Glutamatergic neuron (in vitro differentiated cells): ENCODE results near the gene ARHGAP4. TPM values are rescaled to one million over a fixed set of nuclear protein-coding genes. Genes with fewer than 3 reads are reported as not detected.
A peak's percentile ranks its signal among the peaks of the same experiment; 100 is the strongest.

Experiments used
- DNase-seq: peaks from one replicate; pipeline ENCODE4 v3.0.0; 2022
- H3K27ac Mint-ChIP-seq: one replicate; pipeline ENCODE4 v1.8.0; 2020; ENCODE audit warnings: mild to moderate bottlenecking, mixed read lengths, inconsistent platforms; ENCODE audit not compliant: unreplicated experiment
- H3K27me3 Mint-ChIP-seq: one replicate; pipeline ENCODE4 v1.8.0; 2020; ENCODE audit warnings: mild to moderate bottlenecking, moderate library complexity, mixed read lengths, inconsistent platforms; ENCODE audit not compliant: unreplicated experiment
- H3K36me3 Mint-ChIP-seq: one replicate; pipeline ENCODE4 v1.8.0; 2020; ENCODE audit warnings: mild to moderate bottlenecking, mixed read lengths, inconsistent platforms; ENCODE audit not compliant: unreplicated experiment
- H3K4me1 Mint-ChIP-seq: one replicate; pipeline ENCODE4 v1.8.0; 2020; ENCODE audit warnings: mild to moderate bottlenecking, low read depth, mixed read lengths, inconsistent platforms; ENCODE audit not compliant: unreplicated experiment
- H3K4me3 Mint-ChIP-seq: one replicate; pipeline ENCODE4 v1.8.0; 2020; ENCODE audit warnings: mild to moderate bottlenecking, mixed read lengths, inconsistent platforms; ENCODE audit not compliant: unreplicated experiment
- H3K9me3 Mint-ChIP-seq: one replicate; pipeline ENCODE4 v1.8.0; 2020; ENCODE audit warnings: mild to moderate bottlenecking, moderate library complexity, mixed read lengths, inconsistent platforms; ENCODE audit not compliant: unreplicated experiment
- CTCF ChIP-seq: fragments of 200-600 bp; sonication (generic); IDR thresholded peaks from one replicate; pipeline ENCODE4 v1.5.0; 2021; ENCODE audit not compliant: partially characterized antibody, unreplicated experiment
- total RNA-seq: library from RNA; stranded (reverse); fragmentation: NEBNext Ultra II Directional; extraction: Animal tissue kit (Norgen Biotek cat#: 25700); gene quantifications from one replicate; pipeline ENCODE4 v1.2.1, GENCODE V29; 2021; ENCODE audit not compliant: unreplicated experiment

The ARHGAP4 gene
- total RNA-seq, 1 donor from 2014 or later, result 33.5 TPM

GRCh38 chrX:153953892-153954557 lies 28.0 kb upstream of the ARHGAP4 start:
- no peak for TF ChIP-seq CTCF
- H3K36me3 Mint-ChIP-seq, result no peaks in the 10 kb centered on the region
- H3K27ac Mint-ChIP-seq, result no peak overlapping the region
- no peaks in the 10 kb centered on the region for H3K4me1 Mint-ChIP-seq
- no peak for DNase-seq
- peaks cover 3% of the 10 kb centered on the region for H3K9me3 Mint-ChIP-seq
- no peaks in the 10 kb centered on the region for H3K27me3 Mint-ChIP-seq
- no peak overlapping the region for H3K4me3 Mint-ChIP-seq

GRCh38 chrX:153953342-153953830 lies 27.3 kb upstream of the ARHGAP4 start:
- TF ChIP-seq CTCF, result peak; percentile 92
- Mint-ChIP-seq H3K4me1 (no peaks in the 10 kb centered on the region), H3K9me3 (peaks cover 3% of the 10 kb centered on the region), H3K36me3 (no peaks in the 10 kb centered on the region), H3K27me3 (no peaks in the 10 kb centered on the region), H3K27ac (no peak overlapping the region), H3K4me3 (no peak overlapping the region)
- DNase-seq, result peak; percentile 81

GRCh38 chrX:153952373-153953026 lies 26.4 kb upstream of the ARHGAP4 start:
- no peak for DNase-seq
- Mint-ChIP-seq H3K27me3 (peaks cover 2% of the 10 kb centered on the region), H3K4me3 (no peak overlapping the region), H3K9me3 (peaks cover 5% of the 10 kb centered on the region), H3K4me1 (peaks cover under 1% of the 10 kb centered on the region), H3K27ac (peak overlapping the region; percentile 28), H3K36me3 (no peaks in the 10 kb centered on the region)
- no peak for TF ChIP-seq CTCF

- TF ChIP-seq CTCF, result no peak
- Mint-ChIP-seq H3K4me1 (peaks cover 3% of the 10 kb centered on the region), H3K27me3 (peaks cover 3% of the 10 kb centered on the region), H3K27ac (no peak overlapping the region), H3K9me3 (peaks cover 5% of the 10 kb centered on the region), H3K36me3 (no peaks in the 10 kb centered on the region), H3K4me3 (no peak overlapping the region)
- DNase-seq, result no peak
Observed at GRCh38 chrX:153951683-153952372, 25.8 kb upstream of the ARHGAP4 start.
